HG02610 (cell line): ENCODE results near the gene CARNS1.
"Not testable (repeated sequence)": the region's sequence is repeated elsewhere in the genome, so short reads cannot be mapped to it uniquely, and the experiment has no call there.

Experiments
- ATAC-seq: cut with Tn5 transposase; IDR thresholded peaks from one replicate; pipeline ENCODE4 v1.9.1; 2021; ENCODE audit warnings: mild to moderate bottlenecking, moderate library complexity; ENCODE audit not compliant: unreplicated experiment

Gene CARNS1

GRCh38 chr11:67463186-67463585 is 47.7 kb downstream of the CARNS1 start:
- no peak for ATAC-seq

- no peak for ATAC-seq
Observed at GRCh38 chr11:67463680-67464410, 48.4 kb downstream of the CARNS1 start.

- peak; percentile 61 for ATAC-seq
Observed at GRCh38 chr11:67464411-67465188, 49.1 kb downstream of the CARNS1 start.

GRCh38 chr11:67465189-67465510 is 49.7 kb downstream of the CARNS1 start:
- no peak for ATAC-seq

GRCh38 chr11:67465530-67465929 is 50.1 kb downstream of the CARNS1 start:
- not testable (repeated sequence) for ATAC-seq

- no peak for ATAC-seq
Observed at GRCh38 chr11:67466367-67466766, 50.9 kb downstream of the CARNS1 start.

GRCh38 chr11:67466962-67467771 is 51.7 kb downstream of the CARNS1 start:
- no peak for ATAC-seq

- no peak for ATAC-seq
Observed at GRCh38 chr11:67468056-67468455, 52.6 kb downstream of the CARNS1 start.

GRCh38 chr11:67468456-67468758 is 52.9 kb downstream of the CARNS1 start:
- ATAC-seq: no peak

GRCh38 chr11:67468759-67469507 is 53.5 kb downstream of the CARNS1 start, which contains the start of gene TMEM134:
Gene TMEM134 (minus strand): TSS chr11:67469251. CDS start chr11:67469192, 59 bp downstream.
- ATAC-seq: peak; percentile 69

GRCh38 chr11:67469508-67469811 is 54.0 kb downstream of the CARNS1 start:
- no peak for ATAC-seq

GRCh38 chr11:67470337-67471002 is 55.0 kb downstream of the CARNS1 start:
- no peak for ATAC-seq

- ATAC-seq: no peak
Observed at GRCh38 chr11:67472882-67473281, 57.4 kb downstream of the CARNS1 start.
